Measurements from ENCODE around the gene GNGT2.

GRCh38 chr17:49201481-49201927 lies 8.9 kb downstream of the GNGT2 start:
- no peak for TF ChIP-seq CREB1 (IDR thresholded peaks at IDR 0.05; ENCODE audit: low read depth)
- TF ChIP-seq EP300 (IDR thresholded peaks at IDR 0.05; ENCODE audit: borderline replicate concordance), result no peak
- no peak for TF ChIP-seq TAF1 (IDR thresholded peaks at IDR 0.05; ENCODE audit: low read depth)
- no peak for TF ChIP-seq CEBPB (IDR thresholded peaks at IDR 0.05)
- TF ChIP-seq, protein P1, sequence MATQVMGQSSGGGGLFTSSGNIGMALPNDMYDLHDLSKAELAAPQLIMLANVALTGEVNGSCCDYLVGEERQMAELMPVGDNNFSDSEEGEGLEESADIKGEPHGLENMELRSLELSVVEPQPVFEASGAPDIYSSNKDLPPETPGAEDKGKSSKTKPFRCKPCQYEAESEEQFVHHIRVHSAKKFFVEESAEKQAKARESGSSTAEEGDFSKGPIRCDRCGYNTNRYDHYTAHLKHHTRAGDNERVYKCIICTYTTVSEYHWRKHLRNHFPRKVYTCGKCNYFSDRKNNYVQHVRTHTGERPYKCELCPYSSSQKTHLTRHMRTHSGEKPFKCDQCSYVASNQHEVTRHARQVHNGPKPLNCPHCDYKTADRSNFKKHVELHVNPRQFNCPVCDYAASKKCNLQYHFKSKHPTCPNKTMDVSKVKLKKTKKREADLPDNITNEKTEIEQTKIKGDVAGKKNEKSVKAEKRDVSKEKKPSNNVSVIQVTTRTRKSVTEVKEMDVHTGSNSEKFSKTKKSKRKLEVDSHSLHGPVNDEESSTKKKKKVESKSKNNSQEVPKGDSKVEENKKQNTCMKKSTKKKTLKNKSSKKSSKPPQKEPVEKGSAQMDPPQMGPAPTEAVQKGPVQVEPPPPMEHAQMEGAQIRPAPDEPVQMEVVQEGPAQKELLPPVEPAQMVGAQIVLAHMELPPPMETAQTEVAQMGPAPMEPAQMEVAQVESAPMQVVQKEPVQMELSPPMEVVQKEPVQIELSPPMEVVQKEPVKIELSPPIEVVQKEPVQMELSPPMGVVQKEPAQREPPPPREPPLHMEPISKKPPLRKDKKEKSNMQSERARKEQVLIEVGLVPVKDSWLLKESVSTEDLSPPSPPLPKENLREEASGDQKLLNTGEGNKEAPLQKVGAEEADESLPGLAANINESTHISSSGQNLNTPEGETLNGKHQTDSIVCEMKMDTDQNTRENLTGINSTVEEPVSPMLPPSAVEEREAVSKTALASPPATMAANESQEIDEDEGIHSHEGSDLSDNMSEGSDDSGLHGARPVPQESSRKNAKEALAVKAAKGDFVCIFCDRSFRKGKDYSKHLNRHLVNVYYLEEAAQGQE (IDR thresholded peaks at IDR 0.05; ENCODE audit: low read depth), result no peak
- TF ChIP-seq, protein P2, sequence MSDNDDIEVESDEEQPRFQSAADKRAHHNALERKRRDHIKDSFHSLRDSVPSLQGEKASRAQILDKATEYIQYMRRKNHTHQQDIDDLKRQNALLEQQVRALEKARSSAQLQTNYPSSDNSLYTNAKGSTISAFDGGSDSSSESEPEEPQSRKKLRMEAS (IDR thresholded peaks at IDR 0.05), result no peak
- TF ChIP-seq ZBTB7A (IDR thresholded peaks at IDR 0.05; ENCODE audit: low read depth), result no peak
